ENCODE results near the gene CPOX.
A peak's percentile ranks its signal among the peaks of the same experiment; 100 is the strongest.

Gene CPOX

DNA sequence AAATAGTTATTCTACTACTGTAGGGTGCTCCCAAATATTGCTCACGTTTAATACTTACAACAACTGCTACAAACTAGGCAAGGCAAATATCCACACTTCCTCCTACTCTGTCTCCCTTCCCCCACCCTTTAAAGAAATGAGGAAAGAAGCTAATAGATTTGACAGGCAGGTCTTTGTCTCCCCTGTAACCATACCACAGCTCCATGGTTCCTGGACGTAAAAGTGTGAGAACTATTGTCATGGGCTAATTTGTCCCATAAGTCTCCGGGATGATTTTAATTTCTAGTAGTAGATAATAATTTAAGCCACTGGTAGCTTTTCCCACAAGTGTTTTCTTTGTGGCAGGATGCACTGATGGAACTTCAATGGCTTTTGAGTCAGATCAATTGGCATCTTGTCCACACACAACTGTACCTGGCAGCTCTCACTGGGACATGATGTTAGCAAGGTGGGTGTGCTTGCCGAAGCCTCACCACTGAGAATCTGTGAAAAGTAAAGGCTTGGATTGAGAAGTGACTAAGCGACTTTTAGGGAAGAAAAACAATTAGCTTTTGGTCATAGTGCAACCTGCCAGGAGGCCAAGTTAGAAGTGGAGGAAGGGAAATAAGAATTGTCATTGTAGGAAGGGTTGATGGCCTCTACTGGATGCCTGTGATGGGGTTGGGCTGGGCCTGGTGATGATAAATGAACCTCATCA, 1.4 kb upstream of the CPOX start:
- DNase-seq, result no peak

DNA sequence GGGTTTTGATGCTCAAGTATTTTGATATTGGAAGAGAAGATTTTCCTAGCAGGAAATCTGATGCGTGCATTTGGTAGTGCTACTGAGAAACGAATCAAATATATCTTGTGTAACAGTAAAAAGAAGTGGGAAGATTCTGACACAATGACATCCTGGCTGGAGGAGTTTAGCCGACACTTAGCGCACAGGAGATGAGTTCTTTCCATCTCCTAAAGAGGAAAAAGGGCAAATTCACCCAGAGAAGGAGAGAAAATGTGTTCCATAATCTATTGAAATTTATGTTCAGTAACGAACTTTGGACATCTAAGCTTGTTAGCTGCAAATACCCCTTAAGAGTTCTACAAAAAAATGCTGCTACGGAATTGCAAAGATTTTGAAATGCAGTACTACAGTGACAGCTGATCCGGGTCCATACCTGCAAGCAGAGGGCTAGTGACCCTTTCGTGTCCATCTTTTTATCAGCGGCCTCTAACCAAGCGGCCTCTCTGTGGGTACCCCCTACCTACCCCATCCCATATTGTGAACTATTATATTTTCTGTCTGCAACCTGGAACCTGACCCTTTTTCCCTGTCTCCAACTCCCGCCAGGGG, 971 bp downstream of the CPOX start:
- no peak for DNase-seq

DNA sequence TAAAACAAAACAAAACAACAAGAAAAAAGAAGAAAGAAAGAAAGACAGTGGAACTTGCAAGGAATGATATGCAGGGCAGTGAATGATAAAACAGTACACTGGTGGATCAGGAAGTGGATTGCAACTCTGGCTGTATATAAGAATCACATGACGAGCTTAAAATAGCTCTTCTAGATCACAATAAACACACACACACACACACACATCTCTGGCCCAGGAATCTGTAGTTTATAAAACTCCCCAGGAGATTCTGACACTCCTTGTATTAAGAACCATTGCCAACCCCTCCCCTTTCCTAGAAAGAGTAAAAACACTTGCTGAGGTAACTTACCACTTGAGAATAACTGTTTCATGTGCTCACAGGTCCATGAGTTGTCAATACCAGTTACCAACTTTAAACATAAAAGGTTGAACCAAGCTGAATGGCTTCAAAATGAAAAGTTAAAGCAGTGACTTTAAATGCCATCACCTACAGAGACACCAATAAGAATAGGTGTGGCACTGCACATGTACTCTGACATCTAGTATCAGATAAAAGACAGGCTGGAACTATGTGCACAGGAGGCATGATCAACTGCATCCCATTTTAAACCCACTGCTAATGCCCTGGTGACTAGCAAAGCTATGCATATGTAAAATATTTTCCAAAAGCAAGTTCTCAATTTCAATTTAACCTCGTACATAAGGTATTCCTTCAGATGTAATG, 3.9 kb downstream of the CPOX start:
- no peak for DNase-seq

DNA sequence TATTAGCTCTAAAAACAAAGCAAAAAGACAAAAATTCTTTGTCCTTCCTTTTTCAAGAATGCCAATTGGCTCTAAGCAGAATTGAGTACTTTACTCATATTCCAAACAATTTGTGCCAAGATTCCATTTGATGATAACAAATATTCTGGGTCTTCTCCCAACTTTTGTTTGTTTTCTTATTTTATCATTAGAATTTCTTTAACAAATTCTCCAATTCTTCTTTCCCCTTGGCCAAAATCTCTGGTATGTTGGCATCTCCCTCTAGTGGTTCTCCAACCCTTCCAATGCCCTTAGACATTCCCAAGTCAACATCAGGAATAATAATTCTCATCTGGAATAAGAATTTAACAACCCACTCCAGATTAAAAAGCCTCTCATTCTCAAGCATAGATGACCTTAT, 5.3 kb downstream of the CPOX start:
- DNase-seq, result no peak

DNA sequence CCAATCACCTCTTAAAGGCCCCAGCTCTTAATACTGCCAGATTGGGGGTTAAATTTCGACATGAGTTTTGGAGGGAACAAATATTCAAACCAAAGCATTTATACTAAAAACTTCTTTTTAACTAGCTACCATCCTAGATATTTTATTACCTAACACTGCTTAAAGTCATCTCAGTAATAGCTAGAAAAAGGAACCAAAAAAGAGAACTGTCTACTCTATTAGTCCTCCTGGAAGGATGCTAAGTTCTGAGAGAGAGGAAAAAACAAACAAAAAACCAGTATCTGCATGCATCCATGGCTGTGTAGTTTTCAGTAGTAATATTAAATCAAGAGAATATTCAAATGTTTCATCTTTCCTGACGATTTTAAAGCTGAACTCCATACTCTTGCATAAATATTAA, 5.8 kb downstream of the CPOX start:
- DNase-seq, result no peak

DNA sequence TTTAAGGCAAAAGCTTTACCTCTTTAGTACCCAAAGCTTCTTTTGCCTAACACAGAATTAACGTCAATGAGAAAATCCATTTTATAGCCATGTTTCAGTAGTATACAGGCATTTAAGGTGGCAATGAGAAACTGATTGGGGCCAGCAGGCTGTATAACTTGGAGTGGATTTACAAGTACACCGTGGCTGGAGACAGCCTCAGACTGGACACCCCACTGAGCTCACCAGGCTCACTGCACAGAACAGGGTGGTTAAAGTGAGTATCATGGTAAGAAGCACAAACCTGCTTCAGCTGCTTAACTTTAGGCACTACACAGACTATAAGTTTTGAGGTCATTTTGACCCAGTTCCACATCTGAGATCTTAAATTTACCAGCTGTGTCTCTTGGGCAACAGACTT, 8.9 kb downstream of the CPOX start:
- no peak for DNase-seq

DNA sequence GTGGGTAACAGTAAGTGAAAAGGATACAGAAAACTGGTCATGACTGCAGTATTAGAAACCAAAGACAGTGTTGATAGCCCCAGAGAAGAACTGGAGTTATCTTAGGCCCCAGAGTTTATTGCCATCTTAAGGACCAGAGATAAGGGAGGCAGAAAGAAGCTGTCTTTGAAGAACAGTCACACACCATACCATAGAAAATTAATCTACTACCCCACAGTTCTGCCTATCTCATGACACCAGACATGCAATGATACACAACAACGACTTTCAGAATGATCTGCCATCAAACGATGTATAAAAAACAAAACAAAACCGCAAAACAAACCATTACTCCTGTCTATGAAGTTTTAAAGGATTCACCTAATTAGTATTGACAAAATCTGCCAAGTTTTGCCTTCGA, 9.6 kb downstream of the CPOX start:
- DNase-seq, result no peak

DNA sequence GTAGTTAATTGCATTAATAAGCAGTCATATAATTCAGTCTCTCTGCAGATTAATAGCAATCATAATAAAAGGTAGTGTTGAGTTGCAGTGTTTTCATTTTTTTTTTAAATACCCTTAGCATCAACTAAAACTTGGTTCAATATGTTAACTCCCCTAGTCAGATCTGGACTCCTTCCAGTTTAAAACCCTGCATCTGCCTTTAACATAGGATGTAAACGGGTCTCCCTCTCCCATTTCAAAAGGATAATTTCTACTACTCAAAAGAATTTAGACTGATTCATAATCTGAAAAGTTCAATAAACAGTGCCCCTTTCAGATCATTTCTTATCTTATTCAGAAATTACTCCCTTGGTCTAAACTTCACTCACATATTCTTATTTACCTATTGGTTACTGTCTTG, 11.4 kb downstream of the CPOX start:
- DNase-seq, result no peak

DNA sequence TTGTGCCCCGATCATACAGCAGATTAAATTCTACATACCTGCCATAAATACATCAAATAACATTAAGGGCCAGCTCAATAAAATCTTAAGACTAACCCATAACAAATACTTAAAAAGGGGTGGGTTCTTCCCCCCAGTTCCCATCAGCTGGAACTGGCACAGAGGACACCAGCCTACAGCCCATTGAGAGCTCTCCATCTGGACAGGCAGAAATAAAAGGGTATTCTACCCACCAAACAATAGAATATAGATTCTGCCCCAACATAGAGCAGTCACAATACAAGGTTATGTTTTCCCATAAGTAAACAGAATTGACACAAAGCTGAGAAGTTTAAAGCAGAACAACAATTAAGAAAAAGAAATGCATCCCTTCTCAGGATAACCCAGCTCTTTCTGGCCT, 11.9 kb downstream of the CPOX start:
- no peak for DNase-seq

DNA sequence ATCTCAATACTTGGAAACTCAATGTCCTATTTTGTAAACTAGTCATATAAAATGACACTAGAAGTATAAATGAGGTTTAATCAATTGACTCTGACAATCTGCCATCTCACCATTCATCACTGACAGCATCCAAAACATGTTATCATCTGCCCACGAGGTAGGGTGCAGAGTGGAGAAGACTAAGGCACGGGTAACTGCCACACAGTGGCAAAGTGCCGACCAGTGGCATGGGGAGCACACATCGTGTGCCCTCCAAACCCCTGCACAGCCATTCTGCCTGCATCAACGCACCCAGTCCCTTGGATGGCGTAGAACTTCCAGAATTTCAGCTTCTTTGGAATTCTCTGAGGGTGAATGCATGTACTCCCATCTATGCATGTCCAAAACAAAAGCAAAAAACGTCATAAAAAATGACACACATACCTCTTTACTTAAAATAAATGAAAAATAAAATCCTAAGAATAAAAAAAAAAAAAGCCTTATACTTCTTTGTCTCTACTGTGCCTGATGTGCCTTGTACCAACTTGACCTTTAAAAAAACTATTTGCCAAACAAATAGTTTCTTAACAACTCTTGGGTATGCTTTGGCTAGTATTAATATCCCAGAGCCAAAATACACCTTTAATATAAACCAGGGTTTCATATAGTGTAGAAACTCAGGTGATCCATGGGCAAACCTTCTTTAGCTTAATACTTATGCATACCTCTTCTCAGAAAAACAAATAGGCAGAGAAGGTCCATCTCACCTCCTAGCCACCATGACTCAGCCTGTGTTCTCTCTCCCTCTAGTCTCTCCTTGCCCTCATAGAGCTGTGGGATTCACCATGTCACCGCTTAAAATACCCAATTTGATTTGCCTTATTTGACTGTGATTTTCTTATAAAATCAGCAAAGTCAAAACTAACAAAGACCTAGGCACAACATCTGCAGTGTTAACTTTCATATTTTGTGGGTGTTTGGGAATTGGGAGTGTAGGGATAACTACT, 12.7 kb downstream of the CPOX start:
- DNase-seq, result no peak

DNA sequence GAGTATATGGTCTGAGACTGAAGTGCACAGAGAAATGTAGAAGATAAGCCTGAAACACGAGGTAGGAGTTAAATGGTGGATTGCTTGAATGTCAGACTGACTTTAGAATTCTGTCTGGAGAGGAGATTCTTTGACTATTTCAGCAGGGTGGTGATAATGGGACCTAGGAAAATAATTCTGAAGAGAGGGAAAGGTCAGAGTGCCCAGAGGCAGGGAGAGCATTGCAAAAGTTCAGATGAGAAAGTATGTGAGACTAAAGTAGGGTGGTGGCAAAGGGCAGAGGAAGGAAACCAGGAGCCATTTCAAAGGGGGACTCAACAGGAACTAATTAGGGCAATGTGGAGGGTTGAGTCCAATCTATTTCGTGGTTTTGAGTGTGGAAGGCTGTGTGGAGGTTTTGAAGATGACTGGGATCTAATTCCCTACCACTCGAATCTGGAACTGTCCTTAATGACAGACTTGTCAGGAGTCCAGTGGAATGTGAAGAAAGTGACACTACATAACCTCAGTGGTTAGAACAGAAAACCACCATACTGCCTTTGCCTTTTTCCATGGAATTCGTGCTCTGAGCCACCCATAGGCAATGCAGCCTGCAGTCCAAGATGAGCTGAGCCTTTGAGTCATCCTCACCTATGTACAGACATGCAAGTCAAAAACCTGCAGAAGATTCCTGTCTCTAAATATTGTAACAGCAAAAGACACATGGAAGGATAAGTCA, 16.1 kb downstream of the CPOX start:
- no peak for DNase-seq

DNA sequence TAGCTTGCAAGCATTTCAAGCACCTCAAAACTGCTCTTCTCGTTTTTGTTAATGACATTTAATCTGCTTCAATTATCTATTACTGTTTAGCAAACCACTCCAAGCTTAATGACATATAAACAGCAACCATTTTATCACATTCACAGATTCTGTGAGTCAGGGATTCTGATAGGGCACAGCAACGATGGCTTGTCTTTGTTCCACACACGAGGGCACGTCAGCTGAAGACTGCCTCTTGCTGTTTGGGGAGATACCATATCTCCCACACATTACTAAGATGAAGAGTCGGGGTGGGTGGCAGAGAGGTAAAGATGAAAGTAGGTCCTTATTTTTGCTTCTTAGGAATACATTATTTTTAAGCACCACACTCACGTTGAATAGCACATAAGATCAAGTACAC, 19.3 kb downstream of the CPOX start:
- peak; percentile 61 for DNase-seq

DNA sequence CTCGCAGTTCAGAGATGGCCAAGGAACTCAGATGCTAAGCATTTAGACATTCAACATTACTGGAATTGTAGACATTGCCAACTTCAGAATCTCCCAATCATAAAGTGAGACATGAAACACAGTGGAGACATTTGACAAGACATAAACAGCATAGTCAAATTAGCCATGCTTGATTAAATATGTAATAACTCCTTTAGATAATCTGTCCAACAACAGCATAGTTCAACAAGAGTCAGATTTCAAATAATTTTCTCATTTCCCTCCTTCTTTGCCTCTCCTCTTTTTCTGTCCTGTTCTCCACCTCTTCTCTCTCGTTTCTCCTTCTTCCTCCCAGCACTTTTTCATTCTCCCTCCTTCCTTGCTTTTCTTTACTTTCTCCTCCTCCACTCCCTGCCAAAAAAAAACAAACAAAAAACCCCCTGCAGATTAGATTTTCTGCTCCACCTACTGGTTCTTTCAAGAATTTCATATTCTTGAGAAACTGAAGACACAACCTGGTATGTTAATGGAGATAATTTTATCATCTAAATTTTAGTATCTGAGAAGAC, 20.2 kb downstream of the CPOX start:
- DNase-seq, result no peak

DNA sequence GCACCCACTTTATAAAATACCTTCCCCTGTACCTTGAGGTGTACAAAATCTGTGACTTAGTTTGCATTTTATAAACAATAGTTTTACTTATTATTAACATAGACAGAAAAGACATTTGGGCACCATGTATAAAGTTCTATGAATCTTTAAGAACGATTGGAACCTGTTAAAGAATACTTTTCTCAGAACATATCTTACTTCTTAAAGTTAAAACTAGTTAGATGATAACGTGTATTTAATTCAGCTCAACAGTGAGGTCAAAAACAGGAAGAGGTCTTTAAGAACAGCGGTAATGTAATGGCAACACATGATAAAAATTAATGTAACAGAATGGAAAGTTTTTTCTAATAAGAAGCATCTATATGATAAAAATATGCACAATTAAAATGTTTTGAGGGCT, 25.0 kb downstream of the CPOX start:
- DNase-seq, result no peak

DNA sequence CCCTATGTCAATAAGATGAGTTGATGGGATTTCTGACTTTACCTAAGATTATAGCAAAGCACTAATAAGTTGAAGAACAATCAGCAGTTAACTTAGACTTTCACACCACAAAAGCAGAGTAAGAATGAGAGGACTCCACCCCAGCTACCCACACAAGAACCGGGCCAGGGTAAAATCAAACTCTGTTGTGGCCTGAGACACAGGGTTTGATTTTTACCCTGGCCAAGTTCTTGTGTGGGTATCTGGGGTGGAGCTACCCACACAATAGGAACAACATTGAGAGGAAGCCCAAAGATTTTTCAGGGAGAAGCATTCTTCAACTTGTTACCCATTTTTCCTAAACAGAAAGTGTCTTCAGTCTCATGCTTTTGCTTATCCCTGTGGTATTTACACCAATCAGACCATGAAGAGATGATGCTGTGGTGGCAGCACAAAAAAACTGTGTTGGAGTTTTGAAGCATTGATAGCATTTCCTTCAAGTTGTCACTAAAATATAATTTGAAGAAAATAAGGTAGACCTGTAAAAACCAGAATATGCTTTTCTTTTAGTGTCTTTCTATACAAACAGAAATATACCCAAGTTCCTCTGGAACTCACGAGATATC, 25.6 kb downstream of the CPOX start:
- DNase-seq, result no peak

DNA sequence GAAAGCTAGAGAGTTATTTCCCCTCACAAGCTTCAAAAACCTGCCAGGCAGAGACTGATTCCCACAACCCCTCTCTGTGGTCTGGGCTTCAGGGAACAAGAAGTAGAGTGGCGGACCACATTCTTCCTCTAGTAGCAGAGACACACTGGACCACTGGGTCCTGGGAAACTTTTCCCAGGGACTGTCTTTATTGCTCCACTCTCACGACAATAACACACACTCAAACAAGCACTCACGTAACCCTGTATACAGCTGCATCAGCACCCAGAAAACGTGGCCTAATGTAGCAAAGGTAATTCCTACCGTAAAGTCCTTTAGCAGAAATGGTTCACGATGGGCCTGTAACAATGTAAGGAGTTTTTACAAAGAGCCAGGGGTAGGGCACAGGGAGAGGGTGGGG, 27.6 kb downstream of the CPOX start:
- no peak for DNase-seq

DNA sequence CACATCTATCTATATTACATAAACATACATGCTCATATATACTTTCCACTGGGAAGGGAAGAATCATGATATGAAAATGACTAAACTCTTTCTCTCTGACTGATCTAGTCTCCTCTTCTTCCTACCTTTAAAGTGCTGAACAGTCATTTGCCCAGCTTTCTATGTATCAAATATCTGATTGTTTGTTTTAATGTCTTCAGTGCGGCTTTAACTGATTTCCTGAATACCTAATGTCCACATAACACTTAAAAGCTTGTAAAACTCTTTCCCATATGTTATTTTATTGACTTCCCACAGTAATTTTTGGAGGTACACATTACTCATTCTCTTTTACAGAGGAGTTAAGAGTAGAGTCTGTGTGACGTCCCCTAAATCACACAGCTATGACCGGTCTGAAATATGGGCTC, 28.2 kb downstream of the CPOX start:
- no peak for DNase-seq

DNA sequence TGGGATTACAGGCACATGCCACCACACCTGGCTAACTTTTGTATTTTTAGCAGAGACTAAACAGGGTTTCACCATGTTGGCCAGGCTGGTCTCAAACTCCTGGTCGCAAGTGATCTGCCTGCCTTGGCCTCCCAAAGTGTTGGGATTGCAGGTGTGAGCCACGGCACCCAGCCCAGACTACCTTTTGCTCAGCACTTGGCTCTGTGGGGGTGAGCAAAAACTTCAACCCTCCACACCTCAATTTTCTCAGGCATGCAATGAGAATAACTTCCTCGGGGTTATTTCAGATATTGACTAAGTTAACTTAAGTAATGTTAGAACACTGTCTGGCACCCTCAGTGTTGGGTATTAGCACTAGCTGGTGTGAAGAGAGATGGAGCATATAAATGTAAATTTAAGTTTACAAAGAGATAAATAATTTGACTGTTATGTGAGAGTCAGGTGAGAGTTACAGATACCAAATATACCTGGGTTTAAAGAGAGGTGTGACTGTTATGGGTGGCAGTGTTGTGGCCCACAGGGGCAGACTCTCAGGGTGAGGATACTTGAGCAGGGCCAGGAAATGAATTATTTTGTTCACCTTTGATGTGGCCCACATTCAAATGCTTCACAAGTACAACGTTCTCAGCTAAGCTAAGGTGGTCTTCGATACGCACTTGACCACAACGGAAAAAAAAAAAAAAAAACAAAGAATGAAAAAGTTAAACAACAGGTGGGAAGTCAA, 29.0 kb downstream of the CPOX start:
- no peak for DNase-seq

DNA sequence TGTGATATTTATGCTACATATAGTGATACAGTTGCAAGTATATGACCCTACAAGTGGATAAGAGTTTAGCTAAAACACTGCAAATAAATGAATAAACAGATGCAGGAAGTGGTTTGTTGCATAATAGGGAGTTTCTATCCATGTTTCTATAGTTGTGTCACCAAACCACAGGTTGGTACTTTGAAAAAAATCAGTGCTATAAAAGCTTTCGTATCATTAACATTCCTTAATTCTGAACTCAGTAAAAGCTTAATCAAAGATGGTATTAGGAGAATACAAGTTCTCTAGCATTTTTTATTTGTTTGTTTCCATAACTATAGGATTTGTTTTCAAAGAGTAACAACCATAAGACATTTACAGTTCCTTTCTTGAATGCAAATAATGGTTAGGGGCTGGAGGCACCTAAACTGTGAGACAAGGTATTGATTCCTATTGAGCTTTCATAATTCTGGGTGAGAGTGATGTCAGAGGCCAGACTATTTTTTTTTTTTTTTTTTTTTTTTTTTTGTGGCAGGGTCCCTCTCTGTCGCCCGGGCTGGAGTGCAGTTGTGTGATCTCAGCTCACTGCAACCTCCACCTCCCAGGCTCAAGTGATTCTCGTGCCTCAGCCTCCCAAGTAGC, 29.6 kb downstream of the CPOX start:
- DNase-seq, result no peak

DNA sequence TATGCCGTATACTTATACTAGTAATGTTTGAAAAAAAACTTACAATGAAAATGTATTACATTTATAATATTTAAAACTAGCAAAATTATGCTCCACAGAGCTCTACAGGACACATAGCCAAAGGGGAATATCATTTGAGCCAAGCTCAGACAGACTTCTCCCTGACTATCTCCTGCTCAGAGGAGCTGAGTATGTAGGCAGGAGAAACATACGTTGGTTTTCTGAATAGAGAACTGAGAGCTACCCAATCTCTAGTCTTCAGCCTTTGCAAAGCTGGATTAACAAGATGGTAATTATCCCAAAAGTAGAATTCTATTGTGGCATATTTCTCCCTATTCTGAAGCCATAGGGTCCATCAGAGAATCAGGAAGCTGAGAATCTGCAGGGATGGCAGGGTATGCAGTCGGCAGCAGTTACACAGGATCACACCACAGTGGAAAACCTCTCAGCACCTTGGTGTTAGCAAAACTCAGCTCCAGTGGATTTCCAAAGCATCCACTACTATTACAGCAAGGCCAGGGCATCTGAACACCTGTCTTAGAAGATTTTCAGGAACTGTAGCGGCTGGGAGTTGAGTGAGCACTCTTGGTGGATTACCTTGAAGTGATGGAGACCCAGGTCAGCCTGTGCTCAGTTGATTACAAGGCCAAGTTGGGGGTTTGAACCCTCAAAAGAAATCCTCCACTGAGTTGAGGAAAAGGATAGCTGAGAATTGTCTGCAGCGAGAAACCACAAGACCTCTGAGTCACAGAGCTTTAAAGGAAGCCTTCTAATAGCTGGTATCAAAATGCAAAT, 31.5 kb downstream of the CPOX start:
- DNase-seq, result peak; percentile 12
